Measurements from ENCODE around the gene TRHDE.
"Not testable (repeated sequence)": the region's sequence is repeated elsewhere in the genome, so short reads cannot be mapped to it uniquely, and the experiment has no call there.

The TRHDE gene

DNA sequence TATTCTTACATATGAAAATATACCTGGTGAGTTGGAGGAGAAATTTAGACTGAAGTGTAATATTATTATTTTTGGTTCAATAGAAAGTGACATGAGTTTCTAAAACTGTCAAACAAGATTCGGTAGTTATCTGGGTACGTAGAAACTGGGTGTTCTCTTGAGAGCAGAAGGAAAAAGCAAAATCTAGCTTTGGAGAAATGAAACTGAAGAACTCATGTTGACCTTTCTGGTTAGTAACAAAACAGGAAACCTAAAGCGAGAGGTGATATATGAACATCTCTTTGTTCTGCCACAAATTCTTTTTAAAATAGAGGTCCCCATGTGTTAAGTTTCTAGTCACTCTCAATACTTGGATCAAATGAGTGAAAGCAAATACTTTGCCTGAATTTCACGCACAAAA, 401.7 kb downstream of the TRHDE start:
- H3K4me3 ChIP-seq (ENCODE audit: low read depth, low read length) = no peak overlapping the region
- H3K79me2 ChIP-seq (ENCODE audit: control insufficient read depth, insufficient read depth, low read length, unreplicated experiment) = no peaks in the 10 kb centered on the region
- H3K27ac ChIP-seq (ENCODE audit: low read depth, low read length) = no peak overlapping the region
- H3K4me1 ChIP-seq (ENCODE audit: control insufficient read depth, insufficient read depth, low read length, unreplicated experiment) = no peaks in the 10 kb centered on the region
- H3K36me3 ChIP-seq (ENCODE audit: insufficient read depth, low read length) = no peaks in the 10 kb centered on the region
- H3K27me3 ChIP-seq (ENCODE audit: insufficient read depth, low read length) = no peaks in the 10 kb centered on the region
- H2AFZ ChIP-seq (ENCODE audit: low read length, unreplicated experiment) = no peak overlapping the region

DNA sequence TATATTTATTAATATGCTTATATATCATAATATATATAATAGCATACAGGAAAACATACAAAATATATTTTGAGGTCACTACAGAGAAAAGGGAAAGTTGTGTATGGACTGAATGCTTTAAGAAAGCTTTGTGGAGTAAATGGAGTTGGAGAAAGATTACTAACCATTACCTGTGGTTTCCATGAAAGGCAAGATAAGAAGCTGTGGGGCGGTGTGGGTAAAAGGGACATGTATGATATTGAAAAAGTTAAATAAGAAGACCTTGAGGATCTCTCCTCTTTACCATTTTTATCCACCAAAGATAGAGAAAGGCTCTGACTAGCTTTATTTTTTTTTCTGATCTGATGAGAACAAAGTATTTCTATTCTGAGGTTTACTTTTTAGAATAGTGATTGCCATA, 404.4 kb downstream of the TRHDE start:
- H3K36me3 ChIP-seq (ENCODE audit: insufficient read depth, low read length) = no peaks in the 10 kb centered on the region
- no peak overlapping the region for H3K27ac ChIP-seq (ENCODE audit: low read depth, low read length)
- no peaks in the 10 kb centered on the region for H3K79me2 ChIP-seq (ENCODE audit: control insufficient read depth, insufficient read depth, low read length, unreplicated experiment)
- no peaks in the 10 kb centered on the region for H3K27me3 ChIP-seq (ENCODE audit: insufficient read depth, low read length)
- H2AFZ ChIP-seq (ENCODE audit: low read length, unreplicated experiment) = no peak overlapping the region
- H3K4me1 ChIP-seq (ENCODE audit: control insufficient read depth, insufficient read depth, low read length, unreplicated experiment) = no peaks in the 10 kb centered on the region
- no peak overlapping the region for H3K4me3 ChIP-seq (ENCODE audit: low read depth, low read length)

DNA sequence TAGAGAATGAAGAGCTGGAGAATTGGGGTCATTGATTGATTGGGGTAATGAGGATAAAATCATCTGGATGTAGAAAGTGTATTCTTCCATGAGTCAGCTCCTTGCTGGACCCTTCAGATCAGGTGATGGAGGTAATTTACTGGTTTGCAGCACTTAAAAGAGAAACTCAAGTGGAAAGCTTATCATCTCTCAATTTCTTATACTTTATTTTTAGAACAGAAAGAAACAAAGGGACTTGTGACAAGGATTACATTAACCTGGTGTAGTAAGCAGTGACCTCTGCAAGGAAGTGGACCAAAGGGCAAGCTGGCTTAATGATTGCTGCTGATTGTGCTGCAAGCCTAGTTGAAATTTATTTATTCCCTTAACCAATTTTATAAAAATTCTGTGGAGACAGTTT, 405.0 kb downstream of the TRHDE start:
- Histone ChIP-seq H3K4me3 (ENCODE audit: low read depth, low read length) (no peak overlapping the region), H3K27me3 (ENCODE audit: insufficient read depth, low read length) (no peaks in the 10 kb centered on the region)

DNA sequence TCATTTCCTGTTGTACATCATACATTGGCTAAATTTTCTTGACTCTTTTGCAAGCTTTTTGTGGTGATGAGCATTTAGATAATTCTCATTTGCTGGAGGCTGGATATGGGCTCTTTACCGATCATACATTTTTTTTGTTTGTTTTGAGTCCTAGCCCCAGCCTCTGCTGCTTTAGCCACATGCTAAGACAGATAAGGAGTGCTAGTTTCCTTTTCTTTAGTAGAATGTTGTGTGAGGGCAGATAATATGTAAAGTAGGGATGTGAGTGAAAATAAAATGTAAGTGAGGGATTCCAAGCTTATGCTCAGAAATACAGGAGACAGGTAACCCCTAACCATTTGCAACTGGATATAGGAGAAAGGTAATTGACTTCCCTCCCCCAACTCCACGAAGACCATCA, 405.7 kb downstream of the TRHDE start:
- Histone ChIP-seq H3K79me2 (ENCODE audit: control insufficient read depth, insufficient read depth, low read length, unreplicated experiment) (no peaks in the 10 kb centered on the region), H2AFZ (ENCODE audit: low read length, unreplicated experiment) (no peak overlapping the region), H3K27ac (ENCODE audit: low read depth, low read length) (no peak overlapping the region), H3K27me3 (ENCODE audit: insufficient read depth, low read length) (no peaks in the 10 kb centered on the region), H3K4me1 (ENCODE audit: control insufficient read depth, insufficient read depth, low read length, unreplicated experiment) (no peaks in the 10 kb centered on the region), H3K36me3 (ENCODE audit: insufficient read depth, low read length) (no peaks in the 10 kb centered on the region), H3K4me3 (ENCODE audit: low read depth, low read length) (no peak overlapping the region)

More for the DNA sequence above, 405.0 kb downstream of the TRHDE start:
- no peaks in the 10 kb centered on the region for H3K36me3 ChIP-seq (ENCODE audit: insufficient read depth, low read length)
- no peak overlapping the region for H3K27ac ChIP-seq (ENCODE audit: low read depth, low read length)
- no peaks in the 10 kb centered on the region for H3K4me1 ChIP-seq (ENCODE audit: control insufficient read depth, insufficient read depth, low read length, unreplicated experiment)
- H3K79me2 ChIP-seq (ENCODE audit: control insufficient read depth, insufficient read depth, low read length, unreplicated experiment) = no peaks in the 10 kb centered on the region
- no peak overlapping the region for H2AFZ ChIP-seq (ENCODE audit: low read length, unreplicated experiment)

DNA sequence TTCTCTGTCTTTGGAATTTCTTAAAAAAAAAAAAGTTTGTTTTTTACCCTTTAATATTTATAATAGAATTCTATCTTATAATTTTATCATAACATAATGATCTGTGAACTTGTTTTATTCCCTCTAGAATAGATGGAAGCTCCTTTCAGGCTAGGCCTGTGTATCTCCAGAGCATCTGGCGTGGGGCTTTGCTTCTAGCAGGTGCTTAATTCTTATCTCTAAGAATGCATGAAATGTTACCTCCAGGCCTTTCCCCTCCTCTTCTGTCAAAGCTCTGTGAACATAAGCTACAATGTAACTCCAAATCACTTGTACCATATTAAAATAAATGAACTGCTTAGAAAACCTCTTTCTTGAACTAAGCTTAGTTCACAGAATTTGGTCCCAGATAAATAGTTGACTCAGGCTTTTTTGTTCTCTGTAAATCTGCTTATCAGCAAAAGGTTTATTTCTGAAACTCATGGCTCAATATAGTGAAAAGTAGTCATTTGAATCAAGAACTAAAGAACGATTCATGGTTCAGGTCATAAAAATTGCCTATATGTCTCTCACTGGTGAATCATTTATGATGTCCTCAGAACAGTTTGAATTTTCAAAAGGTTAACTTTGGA, 407.1 kb downstream of the TRHDE start:
- H3K27me3 ChIP-seq (ENCODE audit: insufficient read depth, low read length) = no peaks in the 10 kb centered on the region

DNA sequence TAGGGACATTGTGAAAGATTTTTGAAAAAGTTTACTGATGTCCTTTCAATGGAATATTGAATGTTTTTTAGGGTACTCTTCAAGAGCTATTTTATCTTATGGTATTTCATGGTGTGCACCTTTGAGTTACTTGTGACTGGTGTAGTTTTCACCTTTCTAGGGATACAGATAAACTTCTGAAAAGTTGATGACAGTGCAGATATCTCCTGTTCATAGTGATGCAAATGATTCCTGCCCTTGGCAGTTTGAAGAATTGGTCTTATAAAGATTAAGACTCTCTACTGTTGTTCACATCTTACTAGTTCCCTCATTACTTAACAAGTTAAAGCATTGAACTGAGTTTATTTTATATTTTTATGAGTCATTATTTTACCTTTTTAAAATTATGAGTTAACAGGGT, 408.9 kb downstream of the TRHDE start:
- H3K27me3 ChIP-seq (ENCODE audit: insufficient read depth, low read length) = no peaks in the 10 kb centered on the region

More for the DNA sequence above, 407.1 kb downstream of the TRHDE start:
- no peaks in the 10 kb centered on the region for H3K79me2 ChIP-seq (ENCODE audit: control insufficient read depth, insufficient read depth, low read length, unreplicated experiment)
- H3K36me3 ChIP-seq (ENCODE audit: insufficient read depth, low read length) = no peaks in the 10 kb centered on the region
- H3K27ac ChIP-seq (ENCODE audit: low read depth, low read length) = no peak overlapping the region
- no peak overlapping the region for H3K4me3 ChIP-seq (ENCODE audit: low read depth, low read length)
- no peak overlapping the region for H2AFZ ChIP-seq (ENCODE audit: low read length, unreplicated experiment)
- H3K4me1 ChIP-seq (ENCODE audit: control insufficient read depth, insufficient read depth, low read length, unreplicated experiment) = no peaks in the 10 kb centered on the region

DNA sequence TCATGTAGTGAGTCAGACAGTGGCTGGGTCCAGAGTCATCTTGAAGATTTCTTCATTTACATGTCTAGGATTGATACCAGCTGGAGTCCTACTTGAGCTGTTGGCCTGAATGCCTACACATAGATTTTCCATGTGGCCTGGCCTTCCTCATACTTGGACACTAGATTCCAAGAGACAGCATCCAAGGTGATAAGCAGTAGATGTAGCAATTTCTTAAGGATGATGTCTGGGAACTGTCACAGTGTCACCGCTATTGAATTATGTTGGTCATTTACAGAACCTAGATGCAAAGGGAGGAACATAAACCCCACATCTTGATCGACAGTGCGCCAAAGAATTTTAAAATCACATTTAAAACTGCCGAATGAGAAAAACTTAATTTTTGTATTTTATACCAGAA, 412.3 kb downstream of the TRHDE start:
- Histone ChIP-seq H2AFZ (ENCODE audit: low read length, unreplicated experiment) (no peak overlapping the region), H3K79me2 (ENCODE audit: control insufficient read depth, insufficient read depth, low read length, unreplicated experiment) (no peaks in the 10 kb centered on the region), H3K27ac (ENCODE audit: low read depth, low read length) (no peak overlapping the region), H3K27me3 (ENCODE audit: insufficient read depth, low read length) (no peaks in the 10 kb centered on the region), H3K4me1 (ENCODE audit: control insufficient read depth, insufficient read depth, low read length, unreplicated experiment) (no peaks in the 10 kb centered on the region), H3K36me3 (ENCODE audit: insufficient read depth, low read length) (no peaks in the 10 kb centered on the region), H3K4me3 (ENCODE audit: low read depth, low read length) (no peak overlapping the region)

More for the DNA sequence above, 408.9 kb downstream of the TRHDE start:
- Histone ChIP-seq H3K27ac (ENCODE audit: low read depth, low read length) (no peak overlapping the region), H3K4me1 (ENCODE audit: control insufficient read depth, insufficient read depth, low read length, unreplicated experiment) (no peaks in the 10 kb centered on the region), H2AFZ (ENCODE audit: low read length, unreplicated experiment) (no peak overlapping the region), H3K36me3 (ENCODE audit: insufficient read depth, low read length) (no peaks in the 10 kb centered on the region), H3K4me3 (ENCODE audit: low read depth, low read length) (no peak overlapping the region), H3K79me2 (ENCODE audit: control insufficient read depth, insufficient read depth, low read length, unreplicated experiment) (no peaks in the 10 kb centered on the region)

DNA sequence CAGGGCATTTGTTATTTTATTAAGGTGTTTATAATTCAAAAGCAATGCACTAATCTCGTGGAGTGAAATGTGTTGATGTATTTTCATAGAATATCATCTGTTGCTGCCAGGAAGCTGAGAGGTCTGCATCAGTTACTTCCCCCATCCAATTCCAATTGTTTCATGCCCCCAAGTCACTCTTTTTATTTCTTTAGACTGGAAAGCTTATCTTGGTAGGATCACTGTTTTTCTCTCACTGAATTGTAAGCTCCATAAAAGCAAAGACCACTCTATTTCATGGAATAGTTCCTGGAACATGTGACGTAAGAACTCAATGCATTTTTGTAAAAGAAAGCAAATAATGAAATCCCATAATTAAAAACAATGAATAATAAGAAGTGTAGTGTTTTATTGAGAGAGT, 420.2 kb downstream of the TRHDE start:
- no peaks in the 10 kb centered on the region for H3K79me2 ChIP-seq (ENCODE audit: control insufficient read depth, insufficient read depth, low read length, unreplicated experiment)

DNA sequence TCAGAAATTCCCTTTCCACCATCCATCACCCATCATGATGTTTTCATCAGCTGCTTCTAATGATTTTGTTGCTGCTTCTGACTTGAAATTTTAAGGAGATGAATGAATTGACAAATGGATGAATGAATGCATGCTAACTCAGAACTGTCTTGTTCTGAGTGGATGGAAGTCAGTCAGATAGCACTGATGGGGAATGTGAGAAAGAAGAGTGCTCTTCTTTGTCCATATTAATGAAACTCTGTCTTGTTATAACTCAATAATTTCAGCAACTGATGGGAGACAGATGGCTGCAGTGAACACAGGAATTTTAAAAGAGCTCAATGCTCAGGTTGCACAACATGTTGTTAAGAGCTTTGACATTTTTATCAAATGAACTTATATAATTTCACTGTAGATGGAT, 422.0 kb downstream of the TRHDE start:
- Histone ChIP-seq H3K4me1 (ENCODE audit: control insufficient read depth, insufficient read depth, low read length, unreplicated experiment) (no peaks in the 10 kb centered on the region), H3K27me3 (ENCODE audit: insufficient read depth, low read length) (no peaks in the 10 kb centered on the region), H2AFZ (ENCODE audit: low read length, unreplicated experiment) (no peak overlapping the region), H3K36me3 (ENCODE audit: insufficient read depth, low read length) (no peaks in the 10 kb centered on the region), H3K79me2 (ENCODE audit: control insufficient read depth, insufficient read depth, low read length, unreplicated experiment) (no peaks in the 10 kb centered on the region), H3K27ac (ENCODE audit: low read depth, low read length) (no peak overlapping the region), H3K4me3 (ENCODE audit: low read depth, low read length) (no peak overlapping the region)

More for the DNA sequence above, 420.2 kb downstream of the TRHDE start:
- no peaks in the 10 kb centered on the region for H3K36me3 ChIP-seq (ENCODE audit: insufficient read depth, low read length)
- no peaks in the 10 kb centered on the region for H3K4me1 ChIP-seq (ENCODE audit: control insufficient read depth, insufficient read depth, low read length, unreplicated experiment)
- H2AFZ ChIP-seq (ENCODE audit: low read length, unreplicated experiment) = no peak overlapping the region
- no peaks in the 10 kb centered on the region for H3K27me3 ChIP-seq (ENCODE audit: insufficient read depth, low read length)
- H3K4me3 ChIP-seq (ENCODE audit: low read depth, low read length) = no peak overlapping the region
- no peak overlapping the region for H3K27ac ChIP-seq (ENCODE audit: low read depth, low read length)

DNA sequence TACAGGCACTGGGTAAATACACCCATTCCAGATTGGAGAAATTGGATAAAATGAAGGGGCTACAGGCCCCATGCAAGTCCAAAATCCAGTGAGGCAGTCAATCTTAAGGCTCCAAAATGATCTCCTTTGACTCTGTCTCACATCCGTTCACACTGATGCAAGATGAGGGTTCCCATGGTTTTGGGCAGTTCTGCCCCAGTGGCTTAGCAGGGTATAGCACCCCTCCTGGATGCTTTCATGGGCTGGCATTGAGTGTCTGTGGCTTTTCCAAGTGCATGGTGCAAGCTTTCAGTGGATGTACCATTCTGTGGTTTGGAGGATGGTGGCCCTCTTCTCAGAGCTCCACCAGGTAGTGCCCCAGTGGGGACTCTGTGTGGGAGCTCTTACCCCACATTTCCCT, 427.2 kb downstream of the TRHDE start:
- no peak overlapping the region for H2AFZ ChIP-seq (ENCODE audit: low read length, unreplicated experiment)
- H3K79me2 ChIP-seq (ENCODE audit: control insufficient read depth, insufficient read depth, low read length, unreplicated experiment) = no peaks in the 10 kb centered on the region
- H3K27ac ChIP-seq (ENCODE audit: low read depth, low read length) = no peak overlapping the region
- no peaks in the 10 kb centered on the region for H3K4me1 ChIP-seq (ENCODE audit: control insufficient read depth, insufficient read depth, low read length, unreplicated experiment)
- H3K27me3 ChIP-seq (ENCODE audit: insufficient read depth, low read length) = no peaks in the 10 kb centered on the region
- no peak overlapping the region for H3K4me3 ChIP-seq (ENCODE audit: low read depth, low read length)
- no peaks in the 10 kb centered on the region for H3K36me3 ChIP-seq (ENCODE audit: insufficient read depth, low read length)

DNA sequence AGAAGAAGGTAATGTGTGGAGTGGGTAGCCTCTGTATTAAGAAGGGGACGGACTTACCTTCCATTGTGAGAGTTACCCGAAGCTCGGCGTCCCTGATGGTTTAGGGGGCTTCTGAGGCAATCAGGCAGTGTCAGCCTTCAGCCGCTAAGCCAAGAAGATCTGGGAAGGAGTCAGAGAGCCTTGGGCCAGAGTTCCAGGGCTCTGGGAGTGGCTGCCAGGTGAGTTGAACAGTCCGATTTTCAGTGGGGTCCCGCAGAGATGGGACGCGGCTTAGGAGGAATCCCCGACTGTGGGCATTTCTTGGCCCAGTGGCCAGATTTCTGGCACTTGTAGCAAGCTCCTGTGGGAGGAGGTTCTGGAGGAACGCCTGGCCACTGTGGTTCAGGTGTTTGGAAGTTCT, 439.9 kb downstream of the TRHDE start:
- H3K27me3 ChIP-seq (ENCODE audit: insufficient read depth, low read length); H3K27ac ChIP-seq (ENCODE audit: low read depth, low read length); H3K36me3 ChIP-seq (ENCODE audit: insufficient read depth, low read length); H3K4me3 ChIP-seq (ENCODE audit: low read depth, low read length); H3K79me2 ChIP-seq (ENCODE audit: control insufficient read depth, insufficient read depth, low read length, unreplicated experiment); H3K4me1 ChIP-seq (ENCODE audit: control insufficient read depth, insufficient read depth, low read length, unreplicated experiment); H2AFZ ChIP-seq (ENCODE audit: low read length, unreplicated experiment): not testable (repeated sequence)

Measured in ACC112 (cell line).